HG03575 (cell line): Measurements from ENCODE around the gene MSI2.

Source experiments
- ATAC-seq: cut with Tn5 transposase; IDR thresholded peaks from one replicate; pipeline ENCODE4 v1.9.1; 2021; ENCODE audit not compliant: unreplicated experiment, insufficient number of reproducible peaks, low FRiP score; ENCODE audit errors: extremely low read depth

The MSI2 gene

GRCh38 chr17:57557834-57558681 is 301.7 kb downstream of the MSI2 start:
- no peak for ATAC-seq

- ATAC-seq: no peak
Measured at GRCh38 chr17:57559226-57559625, 302.9 kb downstream of the MSI2 start.

- no peak for ATAC-seq
Measured at GRCh38 chr17:57559634-57560318, 303.5 kb downstream of the MSI2 start.

GRCh38 chr17:57560319-57560705 is 304.0 kb downstream of the MSI2 start:
- no peak for ATAC-seq

- no peak for ATAC-seq
Measured at GRCh38 chr17:57561072-57561861, 304.9 kb downstream of the MSI2 start.

GRCh38 chr17:57562184-57562698 is 305.9 kb downstream of the MSI2 start:
- no peak for ATAC-seq

GRCh38 chr17:57563958-57564357 is 307.6 kb downstream of the MSI2 start:
- ATAC-seq: no peak

GRCh38 chr17:57565176-57565575 is 308.9 kb downstream of the MSI2 start:
- no peak for ATAC-seq

- no peak for ATAC-seq
Measured at GRCh38 chr17:57566721-57567120, 310.4 kb downstream of the MSI2 start.

GRCh38 chr17:57567251-57567650 is 310.9 kb downstream of the MSI2 start:
- ATAC-seq: no peak

GRCh38 chr17:57568340-57568739 is 312.0 kb downstream of the MSI2 start:
- ATAC-seq: no peak

GRCh38 chr17:57569021-57569420 is 312.7 kb downstream of the MSI2 start:
- no peak for ATAC-seq

- ATAC-seq: no peak
Measured at GRCh38 chr17:57569853-57570252, 313.5 kb downstream of the MSI2 start.

GRCh38 chr17:57570724-57571344 is 314.5 kb downstream of the MSI2 start:
- ATAC-seq: no peak

- no peak for ATAC-seq
Measured at GRCh38 chr17:57572062-57572461, 315.7 kb downstream of the MSI2 start.

- no peak for ATAC-seq
Measured at GRCh38 chr17:57572600-57572999, 316.3 kb downstream of the MSI2 start.

GRCh38 chr17:57574040-57574513 is 317.8 kb downstream of the MSI2 start:
- no peak for ATAC-seq

- ATAC-seq: no peak
Measured at GRCh38 chr17:57576744-57577143, 320.4 kb downstream of the MSI2 start.
